Stimulated activated CD4-positive, alpha-beta T cell treated with anti-CD3 and anti-CD28 coated beads, Interleukin-12 subunit alpha, Interleukin-12 subunit beta, amount 100 ng/mL, for 4 hours (primary cell): ENCODE measurements around the gene MCF2L.
"Not testable (repeated sequence)": the region's sequence is repeated elsewhere in the genome, so short reads cannot be mapped to it uniquely, and the experiment has no call there.

Experiments
- DNase-seq: peaks from one replicate; pipeline ENCODE4 v3.0.0-alpha.2; 2020

Gene MCF2L

DNA sequence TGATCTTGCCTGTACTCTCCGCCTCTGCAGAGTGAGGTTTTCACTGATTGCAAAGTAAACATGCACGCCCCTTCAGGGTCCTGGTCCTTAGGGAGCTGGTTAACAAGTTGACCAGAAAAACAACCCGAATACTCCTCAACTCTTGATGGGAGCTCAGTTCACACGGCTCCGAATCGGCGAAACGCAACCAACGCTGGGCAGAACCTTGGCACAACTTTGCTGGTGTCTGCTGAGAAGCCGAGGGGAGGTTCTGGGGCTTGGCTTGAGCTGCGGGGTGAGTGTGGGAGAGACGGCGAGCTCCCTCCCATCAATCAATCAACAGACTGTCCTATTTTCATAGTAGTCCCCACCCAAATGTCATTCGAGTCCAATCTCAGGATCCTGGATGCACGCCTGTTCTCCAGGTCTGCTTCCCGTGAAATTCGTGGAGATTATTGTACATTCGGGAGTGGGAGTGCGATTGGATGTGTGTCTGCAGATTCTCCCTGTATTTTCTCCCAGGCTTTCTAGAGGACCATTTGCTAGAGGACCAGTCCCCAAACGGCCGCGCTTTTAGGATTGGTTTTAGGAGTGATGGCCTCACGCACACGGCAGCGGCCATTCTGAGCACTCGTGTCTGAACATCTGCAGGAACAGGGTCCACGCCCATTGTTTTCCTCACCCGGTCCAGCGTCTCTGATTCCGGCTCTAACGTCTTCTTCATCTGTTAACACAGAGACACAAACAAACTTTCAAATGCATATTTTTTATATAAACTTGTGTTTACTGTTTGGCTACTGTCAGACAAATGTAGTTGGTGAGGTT, 85.0 kb downstream of the MCF2L start:
- DNase-seq = no peak

DNA sequence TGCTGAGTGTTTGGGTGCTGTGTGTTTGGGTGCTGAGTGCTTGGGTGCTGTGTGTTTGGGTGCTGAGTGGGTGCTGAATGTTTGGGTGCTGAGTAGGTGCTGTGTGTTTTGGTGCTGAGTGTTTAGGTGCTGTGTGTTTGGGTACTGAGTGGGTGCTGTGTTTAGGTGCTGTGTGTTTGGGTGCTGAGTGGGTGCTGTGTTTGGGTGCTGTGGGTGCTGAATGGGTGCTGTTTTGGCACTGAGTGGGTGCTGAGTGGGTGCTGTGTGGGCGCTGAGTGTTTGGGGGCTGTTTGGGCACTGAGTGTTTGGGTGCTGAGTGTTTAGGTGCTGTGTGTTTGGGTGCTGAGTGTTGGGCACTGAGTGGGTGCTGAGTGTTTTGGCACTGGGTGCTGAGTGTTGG, 88.1 kb downstream of the MCF2L start:
- DNase-seq = no peak

DNA sequence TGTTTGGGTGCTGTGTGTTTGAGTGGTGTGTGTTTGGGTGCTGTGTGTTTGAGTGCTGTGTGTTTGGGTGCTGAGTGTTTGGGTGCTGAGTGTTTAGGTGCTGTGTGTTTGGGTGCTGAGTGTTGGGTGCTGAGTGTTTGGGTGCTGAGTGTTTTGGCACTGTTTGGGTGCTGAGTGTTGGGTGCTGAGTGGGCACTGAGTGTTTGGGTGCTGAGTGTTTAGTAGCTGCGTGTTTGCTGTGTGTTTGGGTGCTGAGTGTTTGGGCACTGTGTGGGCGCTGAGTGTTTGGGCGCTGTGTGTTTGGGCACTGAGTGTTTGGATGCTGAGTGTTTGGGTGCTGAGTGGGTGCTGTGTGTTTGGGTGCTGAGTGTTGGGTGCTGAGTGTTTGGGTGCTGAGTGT, 88.5 kb downstream of the MCF2L start:
- not testable (repeated sequence) for DNase-seq

DNA sequence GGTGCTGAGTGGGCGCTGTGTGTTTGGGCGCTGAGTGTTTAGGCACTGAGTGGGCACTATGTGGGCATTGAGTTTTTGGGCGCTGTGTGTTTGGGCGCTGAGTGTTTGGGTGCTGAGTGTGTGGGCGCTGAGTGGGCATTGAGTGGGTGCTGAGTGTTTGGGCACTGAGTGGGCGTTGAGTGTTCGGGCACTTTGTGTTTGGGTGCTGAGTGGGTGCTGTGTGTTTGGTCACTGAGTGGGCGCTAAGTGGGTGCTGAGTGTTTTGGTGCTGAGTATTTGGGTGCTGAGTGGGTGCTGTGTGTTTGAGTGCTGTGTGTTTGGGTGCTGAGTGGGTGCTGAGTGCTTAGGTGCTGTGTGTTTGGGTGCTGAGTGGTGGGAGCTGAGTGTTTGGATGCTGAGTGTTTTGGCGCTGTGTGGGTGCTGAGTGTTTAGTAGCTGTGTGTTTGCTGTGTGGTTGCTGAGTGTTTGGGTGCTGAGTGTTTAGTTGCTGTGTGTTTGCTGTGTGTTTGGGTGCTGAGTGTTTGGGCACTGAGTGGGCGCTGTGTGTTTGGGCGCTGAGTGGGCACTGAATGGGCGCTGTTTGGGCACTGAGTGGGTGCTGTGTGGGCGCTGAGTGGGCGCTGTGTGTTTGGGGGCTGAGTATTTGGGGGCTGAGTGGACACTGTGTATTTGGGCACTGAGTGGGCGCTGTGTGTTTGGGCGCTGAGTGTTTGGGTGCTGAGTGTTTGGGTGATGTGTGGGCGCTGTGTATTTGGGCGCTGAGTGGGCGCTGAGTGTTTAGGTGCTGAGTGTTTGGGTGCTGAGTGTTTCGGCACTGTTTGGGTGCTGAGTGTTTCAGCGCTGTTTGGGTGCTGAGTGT, 89.3 kb downstream of the MCF2L start:
- no peak for DNase-seq

DNA sequence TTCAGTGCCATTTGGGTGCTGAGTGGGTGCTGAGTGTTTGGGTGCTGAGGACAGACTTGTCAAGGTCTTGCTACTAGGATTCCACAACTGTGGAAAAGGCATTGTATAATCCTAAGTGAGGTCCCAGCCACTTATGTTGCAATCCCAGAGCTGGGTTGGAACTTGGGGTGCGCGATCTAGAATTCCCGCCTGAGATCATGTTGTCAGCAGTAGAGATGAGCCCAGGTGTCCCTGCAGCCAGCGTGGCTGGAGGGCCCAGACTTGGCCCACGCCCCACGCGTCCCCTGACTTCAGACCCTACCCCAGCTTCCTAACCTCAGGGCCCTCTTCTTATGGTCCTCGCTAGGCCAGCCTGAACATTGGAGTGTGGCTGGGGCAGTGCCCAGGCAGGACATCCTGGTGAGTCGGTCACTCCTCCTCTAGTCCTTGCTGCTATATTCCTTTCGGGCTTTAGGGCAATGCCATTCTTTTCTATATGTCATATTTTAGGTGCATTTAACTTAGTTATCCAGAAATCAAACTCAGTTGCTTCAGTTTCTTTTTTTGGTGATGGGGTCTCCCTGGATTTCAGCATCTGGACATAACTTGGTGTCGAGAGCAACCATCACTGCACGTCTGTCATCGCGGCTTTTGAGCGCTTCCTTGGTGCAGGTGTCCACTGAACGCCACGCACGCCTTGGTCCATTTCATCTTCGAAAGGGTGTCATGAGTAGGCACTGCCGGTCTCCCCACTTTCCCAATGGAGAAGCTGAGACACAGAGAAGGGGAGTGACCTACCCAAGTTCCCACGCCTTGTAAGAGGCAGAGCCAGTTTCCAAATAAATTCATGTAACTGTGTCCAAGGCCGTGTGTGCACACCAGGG, 90.2 kb downstream of the MCF2L start:
- no peak for DNase-seq

DNA sequence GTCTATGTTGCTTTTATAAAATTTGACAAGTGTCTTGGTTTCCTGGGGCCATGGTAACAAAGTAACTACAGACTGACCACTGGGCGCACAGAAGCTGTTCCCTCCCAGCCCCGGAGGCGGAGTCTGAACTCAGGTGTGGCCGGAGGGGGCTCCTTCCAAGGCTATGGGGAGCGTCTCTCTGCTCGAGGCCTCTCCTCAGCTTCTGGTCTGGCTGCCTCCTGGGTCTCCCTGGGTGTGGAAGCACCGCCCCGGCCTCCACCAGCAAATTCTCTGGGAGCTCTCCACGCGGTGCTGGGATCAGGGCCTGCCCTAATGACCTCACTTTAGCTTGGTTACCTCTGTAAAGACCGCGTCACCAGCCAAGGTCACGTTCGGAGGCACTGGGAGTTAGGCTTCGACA, 90.9 kb downstream of the MCF2L start:
- DNase-seq = no peak

DNA sequence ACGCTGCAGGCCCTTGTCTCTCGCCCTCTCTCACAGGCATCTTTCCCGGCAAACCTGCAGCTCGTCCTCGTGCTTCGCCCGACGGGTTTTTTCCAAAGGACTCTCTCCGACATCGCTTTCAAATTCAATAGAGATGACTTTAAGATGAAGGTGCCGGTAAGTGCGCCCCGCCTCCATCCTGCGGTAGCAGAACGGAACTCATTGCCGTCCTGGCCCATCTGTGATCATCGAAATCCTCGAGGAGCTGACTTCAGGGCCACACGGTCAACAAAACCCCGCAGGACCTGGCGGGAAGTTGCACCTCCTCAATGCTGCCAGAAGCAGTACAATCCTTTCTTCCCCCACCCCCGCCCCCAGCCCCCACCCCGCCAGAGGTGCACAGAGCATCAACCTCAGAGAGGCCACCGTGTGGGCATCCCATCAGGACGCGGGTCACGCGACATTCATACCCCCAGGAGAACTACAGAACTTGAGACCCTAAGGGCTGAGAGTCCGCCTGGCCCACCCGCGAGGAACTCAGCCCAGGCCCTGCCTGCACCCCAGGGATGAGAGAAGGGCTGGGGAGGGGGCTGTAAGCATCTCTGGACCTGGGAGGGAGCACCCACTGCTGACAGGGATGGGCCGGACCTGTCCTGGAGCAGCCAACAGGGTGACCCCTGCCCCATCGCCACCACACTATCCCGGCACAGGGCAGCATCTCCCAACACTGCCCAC, 91.7 kb downstream of the MCF2L start:
- no peak for DNase-seq

DNA sequence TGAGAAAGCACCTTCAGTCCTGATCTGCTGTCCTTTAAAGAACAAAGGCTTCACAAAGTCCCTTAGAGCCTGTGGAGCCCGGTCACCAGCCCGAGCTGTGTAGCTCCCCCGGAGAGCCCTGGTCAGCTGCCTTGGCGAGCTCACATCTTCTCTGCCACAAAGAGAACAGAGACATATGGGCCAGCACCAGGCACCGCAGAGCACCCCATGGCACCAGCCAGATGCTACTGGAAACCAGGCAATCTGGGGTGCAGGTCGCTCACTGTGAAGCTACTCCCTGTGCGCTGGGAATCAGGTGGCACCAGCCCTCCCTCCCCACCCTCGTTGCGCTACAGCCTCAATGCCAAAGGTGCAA, 92.2 kb downstream of the MCF2L start:
- no peak for DNase-seq

DNA sequence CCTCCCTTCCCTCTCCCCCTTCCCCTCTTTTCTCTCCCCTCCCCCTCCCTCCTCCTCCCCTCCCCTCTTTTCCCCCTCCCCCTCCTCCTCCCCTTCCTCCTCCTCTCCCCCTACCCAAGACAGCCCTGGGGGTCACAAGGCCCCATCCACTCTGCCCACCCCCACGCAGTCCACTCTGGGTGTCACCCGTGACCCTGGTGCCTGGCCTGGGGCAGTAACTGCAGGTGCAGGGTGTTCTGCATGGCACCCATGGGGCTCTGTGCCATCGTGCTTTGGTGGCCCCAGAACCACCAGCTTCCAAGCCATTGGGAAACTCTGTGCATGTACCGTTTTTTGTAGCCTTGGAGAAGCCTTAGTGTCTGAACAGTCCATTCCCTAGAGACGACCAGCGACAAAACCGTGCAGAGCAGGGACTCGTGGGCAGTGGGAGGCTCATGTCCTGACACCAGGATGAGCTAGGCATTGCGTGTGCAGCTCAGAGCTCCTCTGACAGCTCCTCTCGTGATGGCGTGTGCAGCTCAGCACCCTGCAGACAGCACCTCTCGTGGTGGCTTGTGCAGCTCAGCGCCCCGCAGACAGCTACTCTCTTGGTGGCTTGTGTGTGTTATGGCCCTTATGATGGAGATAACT, 92.9 kb downstream of the MCF2L start:
- DNase-seq = no peak

DNA sequence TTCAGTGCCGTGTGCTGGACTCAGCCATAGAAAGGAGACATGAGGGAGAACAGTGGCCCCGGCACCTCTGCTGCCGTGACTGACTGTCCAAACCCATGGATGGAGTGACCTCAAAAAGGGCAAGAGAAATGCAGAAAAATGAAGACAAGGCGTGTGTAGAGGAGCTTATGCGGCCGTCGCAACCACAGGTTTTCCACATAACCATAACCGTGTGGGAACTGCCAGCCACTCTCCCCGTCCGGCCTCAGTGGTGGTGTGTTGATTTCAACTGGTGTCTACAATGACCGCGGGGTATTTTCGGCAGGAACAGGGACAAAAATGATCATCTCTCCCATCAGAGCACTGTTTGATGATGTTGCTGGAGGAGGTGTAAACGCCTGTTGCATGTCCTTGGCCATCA, 93.7 kb downstream of the MCF2L start:
- DNase-seq = no peak

DNA sequence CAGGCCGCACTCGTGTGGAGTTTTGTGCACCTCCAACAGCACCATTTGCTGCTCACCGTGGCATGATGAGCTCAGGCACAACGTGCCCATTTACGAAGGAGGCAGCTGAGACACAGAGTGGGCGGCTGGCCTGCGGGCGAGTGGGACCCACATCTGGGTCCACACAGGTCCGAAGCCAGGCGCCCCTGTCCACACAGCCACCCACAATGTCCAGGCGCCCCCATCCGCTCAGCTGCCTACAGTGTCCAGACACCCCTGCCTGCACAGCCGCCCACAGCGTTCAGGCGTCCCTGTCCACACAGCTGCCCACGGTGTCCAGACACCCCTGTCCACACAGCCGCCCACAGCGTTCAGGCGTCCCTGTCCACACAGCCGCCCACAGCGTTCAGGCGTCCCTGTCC, 94.1 kb downstream of the MCF2L start:
- no peak for DNase-seq

DNA sequence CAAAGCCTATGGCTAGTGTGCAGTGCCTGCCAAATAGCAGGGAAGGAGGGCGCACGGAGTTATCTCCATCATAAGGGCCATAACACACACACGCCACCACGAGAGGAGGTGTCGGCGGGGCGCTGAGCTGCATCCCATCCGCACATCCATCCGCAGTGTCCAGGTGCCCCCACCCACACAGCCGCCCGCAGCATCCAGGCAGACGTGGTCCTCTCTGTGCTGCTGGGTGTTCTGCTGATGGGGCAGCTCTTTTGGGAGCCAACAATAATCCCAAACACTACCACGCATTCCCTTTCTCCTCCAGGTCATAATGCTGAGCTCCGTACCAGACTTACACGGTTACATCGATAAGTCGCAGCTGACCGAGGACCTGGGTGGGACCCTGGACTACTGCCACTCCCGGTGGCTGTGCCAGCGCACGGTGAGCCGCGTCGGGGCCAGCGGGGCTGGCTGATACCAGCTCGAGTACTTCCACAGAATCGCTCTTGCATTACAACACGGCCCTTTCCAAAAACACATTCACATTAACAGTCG, 95.1 kb downstream of the MCF2L start:
- no peak for DNase-seq

DNA sequence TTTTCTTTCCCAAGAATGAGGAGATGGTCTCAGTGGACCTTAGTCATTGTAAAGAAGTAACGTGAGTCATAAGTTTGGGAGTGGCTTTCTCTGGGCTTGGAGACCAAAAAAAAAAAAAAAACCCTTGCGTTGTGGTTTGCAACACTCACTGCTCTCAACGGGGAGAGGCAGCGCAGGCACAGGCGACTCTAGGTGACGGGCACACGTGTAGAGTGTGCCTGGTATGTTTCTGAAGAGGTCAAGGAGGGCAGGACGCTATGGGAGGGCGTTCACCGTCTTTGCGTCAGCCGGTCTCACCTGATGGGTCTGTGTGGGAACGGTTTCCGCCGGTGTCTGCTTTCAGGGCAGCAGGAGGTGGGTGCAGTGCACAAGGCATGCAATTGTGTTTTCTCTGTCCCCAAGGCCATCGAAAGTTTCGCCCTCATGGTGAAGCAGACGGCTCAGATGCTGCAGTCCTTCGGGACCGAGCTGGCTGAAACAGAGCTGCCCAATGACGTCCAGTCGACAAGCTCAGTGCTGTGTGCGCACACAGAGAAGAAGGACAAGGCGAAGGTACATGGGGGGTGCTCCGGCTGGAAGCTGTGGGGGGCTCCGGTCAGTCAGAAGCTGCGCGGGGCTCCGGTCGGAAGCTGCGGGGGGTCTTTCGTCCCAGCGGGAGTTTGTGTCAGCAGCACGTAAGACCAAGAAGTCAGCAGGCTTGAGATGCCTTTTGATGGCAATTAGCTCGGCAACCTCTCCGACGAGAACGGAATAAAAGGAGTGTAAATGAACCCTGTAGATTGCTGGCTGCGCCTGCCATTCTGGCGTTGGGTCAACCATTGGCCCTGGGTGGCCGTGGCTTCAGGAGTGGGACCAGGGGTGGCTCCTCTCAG, 95.8 kb downstream of the MCF2L start:
- no peak for DNase-seq

DNA sequence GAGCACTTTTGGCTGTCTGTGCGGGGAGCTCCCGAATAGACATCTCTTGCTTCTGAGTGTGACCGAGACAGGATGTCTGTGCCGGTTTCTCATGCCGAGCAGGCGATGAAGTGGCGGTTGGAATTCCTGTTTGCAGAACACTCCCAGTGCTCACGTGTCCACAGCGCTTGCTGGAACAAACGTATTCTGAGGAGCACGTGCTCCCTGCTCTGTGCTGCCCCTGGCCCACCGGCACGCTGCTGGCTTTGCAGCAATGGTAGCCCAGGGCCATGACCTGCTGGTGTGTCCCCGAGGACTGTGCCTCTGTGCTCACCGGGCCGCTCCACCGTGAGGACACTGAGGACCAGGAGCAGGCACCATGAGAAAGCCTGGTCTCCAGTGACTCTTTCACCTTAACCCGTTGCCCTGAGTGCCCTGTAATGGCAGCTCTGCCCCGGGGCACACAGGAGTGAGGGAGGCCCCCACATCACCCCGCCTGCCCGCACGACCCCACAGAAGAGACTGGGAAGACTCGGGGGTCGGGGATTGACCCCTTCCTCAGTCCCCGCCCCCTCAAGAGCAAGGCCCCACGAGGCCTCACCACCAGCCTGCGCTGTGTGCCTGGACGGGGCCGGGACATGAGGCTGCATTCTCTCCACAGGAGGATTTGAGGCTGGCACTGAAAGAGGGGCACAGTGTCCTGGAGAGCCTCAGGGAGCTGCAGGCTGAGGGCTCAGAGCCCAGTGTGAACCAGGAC, 96.6 kb downstream of the MCF2L start:
- no peak for DNase-seq

DNA sequence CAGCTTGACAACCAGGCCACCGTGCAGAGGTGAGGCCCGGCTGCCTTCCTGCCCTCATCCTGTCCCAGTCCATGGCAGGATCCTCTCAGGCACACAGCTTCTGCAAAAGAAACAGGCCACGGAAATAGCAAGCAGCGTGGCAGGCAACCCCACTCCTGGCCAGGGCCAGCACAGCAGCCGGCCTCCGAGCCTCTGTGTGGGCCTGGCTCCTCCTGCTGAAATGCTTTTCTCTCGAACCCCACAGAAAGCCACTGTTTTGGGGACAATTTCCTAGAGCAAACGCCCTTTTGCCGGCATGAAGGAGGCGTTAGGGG, 97.1 kb downstream of the MCF2L start:
- no peak for DNase-seq

DNA sequence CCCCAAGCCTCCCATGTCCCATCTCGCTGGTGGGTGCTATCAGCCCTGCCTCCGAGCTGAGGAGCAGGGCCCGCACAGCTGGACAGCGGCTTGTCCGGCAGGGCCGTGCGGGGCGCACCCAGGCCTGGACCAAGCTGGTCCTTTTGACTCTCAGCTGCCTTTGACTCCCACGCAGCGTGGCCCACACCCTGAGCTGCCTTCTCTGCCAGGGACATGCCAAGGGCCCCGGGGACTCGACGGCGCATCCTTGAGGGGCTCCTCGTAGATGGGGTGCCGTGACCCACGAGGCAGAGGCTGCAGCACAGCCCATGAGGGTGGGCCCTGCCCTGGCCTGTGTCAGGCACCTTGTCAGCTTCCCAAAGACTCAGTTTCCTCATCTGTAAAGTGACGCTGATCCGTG, 97.7 kb downstream of the MCF2L start:
- DNase-seq = no peak

DNA sequence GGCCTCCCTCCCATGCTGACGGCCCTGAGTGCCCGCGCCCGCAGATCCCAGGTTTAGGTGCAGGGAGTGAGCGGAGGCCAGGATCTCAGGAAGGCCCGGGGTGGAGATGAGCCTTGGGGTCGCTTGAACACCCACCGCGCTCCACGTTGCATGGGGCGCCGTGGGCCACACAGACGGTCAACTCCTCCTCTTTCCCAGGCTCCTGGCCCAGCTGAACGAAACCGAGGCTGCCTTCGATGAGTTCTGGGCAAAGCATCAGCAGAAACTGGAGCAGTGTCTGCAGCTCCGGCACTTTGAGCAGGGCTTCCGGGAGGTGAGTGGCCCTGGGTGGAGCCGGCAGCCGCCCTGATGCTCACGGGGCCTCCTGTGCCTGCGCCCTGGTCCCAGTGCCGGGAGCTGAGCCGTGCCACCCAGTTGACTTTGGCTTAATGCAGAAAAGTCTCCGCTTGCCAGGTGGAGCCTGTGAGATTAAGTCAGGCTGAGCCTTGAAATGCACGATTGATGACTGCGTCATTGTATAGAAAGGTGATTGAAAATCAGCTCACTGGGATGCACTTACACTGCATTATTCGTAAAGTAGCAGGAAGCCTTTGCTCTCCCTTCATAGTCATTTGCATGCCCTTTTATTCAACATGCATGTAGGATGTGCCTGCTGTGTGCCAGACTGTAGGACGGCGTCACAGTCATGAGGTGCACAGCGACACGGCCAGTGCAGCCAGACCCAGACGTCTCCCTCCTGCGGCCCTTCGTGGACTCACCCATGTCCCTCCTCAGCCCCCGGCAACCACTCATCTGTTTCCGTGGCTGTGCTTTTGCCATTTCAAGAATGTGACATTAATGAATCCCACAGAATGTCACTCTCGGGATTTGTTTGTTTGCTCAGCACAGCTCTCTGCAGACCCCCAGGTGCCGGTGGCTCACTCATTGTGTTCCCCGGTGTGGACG, 101.1 kb downstream of the MCF2L start:
- DNase-seq = no peak

DNA sequence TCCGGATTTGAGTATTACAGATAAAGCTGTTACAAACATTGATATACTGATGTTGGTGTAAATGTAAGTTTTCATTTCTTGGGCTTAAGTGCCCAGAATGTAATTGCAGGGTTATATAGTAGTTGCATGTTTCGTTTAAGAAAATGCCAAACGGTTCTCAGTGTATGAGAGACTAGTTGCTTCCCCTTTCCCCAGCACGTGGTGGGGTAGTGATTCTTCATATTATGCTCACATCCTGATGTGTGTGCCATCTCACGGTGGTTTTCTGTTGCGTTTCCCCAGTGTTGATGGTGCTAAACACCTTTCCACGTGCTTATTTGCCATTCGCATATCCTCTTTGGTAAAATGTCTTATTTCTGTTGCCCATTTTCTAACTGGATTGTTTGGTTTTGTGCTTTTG, 101.8 kb downstream of the MCF2L start:
- no peak for DNase-seq

DNA sequence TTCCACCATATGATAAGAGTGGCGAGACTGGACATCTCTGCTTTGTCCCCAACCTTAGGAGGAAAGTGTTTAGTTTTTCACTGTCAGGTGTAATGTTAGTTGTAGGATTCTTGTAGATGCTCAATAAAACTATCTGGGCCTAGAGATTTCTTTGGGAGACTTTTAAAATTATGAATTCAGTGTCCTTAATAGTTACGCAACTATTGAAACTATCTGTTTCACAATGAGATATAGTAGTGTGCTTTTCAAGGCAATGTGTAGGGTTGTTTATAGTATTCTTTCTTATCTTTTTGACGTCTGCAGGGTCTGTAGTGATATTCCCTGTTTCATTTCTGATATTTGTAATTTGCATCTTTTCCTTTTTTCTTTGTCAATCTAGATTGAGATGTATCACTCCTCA, 103.4 kb downstream of the MCF2L start:
- DNase-seq = no peak
